Transverse colon (tissue), 4 donors: ENCODE data around the gene RTF2. TPM values are rescaled to one million over a fixed set of nuclear protein-coding genes. Genes with fewer than 3 reads are reported as not detected.

Experiments used
- DNase-seq: peaks from one replicate; pipeline ENCODE4 v3.0.0-alpha.2; 2019
- H3K27ac ChIP-seq, 4 donors: fragments of 200-600 bp; sonication (generic); 2 replicates each; pipeline ENCODE4 v1.5.1; 2016 to 2018; ENCODE audit warnings: inconsistent platforms in 4 of 4
- H3K27me3 ChIP-seq: fragments of 200-600 bp; sonication (generic); 2 replicates; pipeline ENCODE4 v1.5.1; 2017; ENCODE audit warnings: inconsistent platforms
- H3K36me3 ChIP-seq, 4 donors: fragments of 200-600 bp; sonication (generic); 2 replicates each; pipeline ENCODE4 v1.5.1; 2017 to 2019; ENCODE audit warnings: inconsistent platforms in 4 of 4
- H3K4me1 ChIP-seq, 4 donors: fragments of 200-600 bp; sonication (generic); 2 replicates each; pipeline ENCODE4 v1.5.1; 2017 to 2020; ENCODE audit warnings: inconsistent platforms in 4 of 4
- H3K4me3 ChIP-seq, 4 donors: fragments of 200-600 bp; sonication (generic); 1 replicate in 1 of 4; 2 replicates in 3 of 4; pipeline versions ENCODE4 v1.5.1 to v1.6.1; 2017 to 2019; ENCODE audit warnings: inconsistent platforms in 4 of 4
- H3K9me3 ChIP-seq, 2 donors: fragments of 200-600 bp; sonication (generic); 2 replicates each; pipeline ENCODE4 v1.5.1; 2017 to 2019; ENCODE audit warnings: inconsistent platforms in 2 of 2
- EP300 ChIP-seq: sonication (generic); formaldehyde crosslinking; IDR thresholded peaks from one replicate; pipeline ENCODE4 v1.6.1; 2017; ENCODE audit warnings: antibody characterized with exemption, low read depth
- POLR2A ChIP-seq: fragments of 450-650 bp; IDR thresholded peaks from one replicate; pipeline ENCODE4 v1.6.1; 2016; ENCODE audit warnings: antibody characterized with exemption, mild to moderate bottlenecking, moderate library complexity
- POLR2AphosphoS5 ChIP-seq, 3 donors: sonication (generic); formaldehyde crosslinking; IDR thresholded peaks; one replicate each; pipeline ENCODE4 v1.6.1; 2016; ENCODE audit warnings: antibody characterized with exemption in 3 of 3
- WGBS, 2 donors: methylation state at CpG; one replicate each; pipeline ENCODE4 v1.1.5; 2018; ENCODE audit warnings: low coverage in 1 of 2; 5-methylcytosine and 5-hydroxymethylcytosine counted together
- in situ Hi-C, 4 donors: fragments of 200-750 bp; cut with MboI; loops; one replicate each; pipeline versions ENCODE4 v1.15.0 to v1.15.1; 2017; ENCODE audit warnings: low sequenced_read_pairs in 3 of 4, low pct_ligation_motif_present in 1 of 4, low pct_unique_long_range_greater_than_20kb in 1 of 4
- intact Hi-C: fragments of 100-400 bp; cut with DNase I; formaldehyde crosslinking; loops from one replicate; pipeline ENCODE4 v1.15.1; 2023; ENCODE audit warnings: low total_unique reads
- total RNA-seq, 4 donors: library from RNA; depleted of rRNA; stranded (reverse); fragments of >200 nt; gene quantifications; one replicate each; pipeline ENCODE4 v1.1.0, GENCODE V29; 2016
- TF ChIP-seq, protein P1 (sequence below), 5 experiments: fragments of 200-600 bp in 3 of 5; fragments of 450-650 bp in 2 of 5; sonication (generic) in 3 of 5; IDR thresholded peaks; 1 replicate in 2 of 5; 2 replicates in 3 of 5; pipeline ENCODE4 v1.5.1; 2016 to 2017; ENCODE audit warnings: antibody characterized with exemption in 5 of 5, inconsistent platforms in 3 of 5, mild to moderate bottlenecking in 2 of 5, moderate library complexity in 1 of 5

Gene RTF2
- total RNA-seq, 4 donors from 2014 or later, result 49.5 to 130 (median 50.5) TPM

DNA sequence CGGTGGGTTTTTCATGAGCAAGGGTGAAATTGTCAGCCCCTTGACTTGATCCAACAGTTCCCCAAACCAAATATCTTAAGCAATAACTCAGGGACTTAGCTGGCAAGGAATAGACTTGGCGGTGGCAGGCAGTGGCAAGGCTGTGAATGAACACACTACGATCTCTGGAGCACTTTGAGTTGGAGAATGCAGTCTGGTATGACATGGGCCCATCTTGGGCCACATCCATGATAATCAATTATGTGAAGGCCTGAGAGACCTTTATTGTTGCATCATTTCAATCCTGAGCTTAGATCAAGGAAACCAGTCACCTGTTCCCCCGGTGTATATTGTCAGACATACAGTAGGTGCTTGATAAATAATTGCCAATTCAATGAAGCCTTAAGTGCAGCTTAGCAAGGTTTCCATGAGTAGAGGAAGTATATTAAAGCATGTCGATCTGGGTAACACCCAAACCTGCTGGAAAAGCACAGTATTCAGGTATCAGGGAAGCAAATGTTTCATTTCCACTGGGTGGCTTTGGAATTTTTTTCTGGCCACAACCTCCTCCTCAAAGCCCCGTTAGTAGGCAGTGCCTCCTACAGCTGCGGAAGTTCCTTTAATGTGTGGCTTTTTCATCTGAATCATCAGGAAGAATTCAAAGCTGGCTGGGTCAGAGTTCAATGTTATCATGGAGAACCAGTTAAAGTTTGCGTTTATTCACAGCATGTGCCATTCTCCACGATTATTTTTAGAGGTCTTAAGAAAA, 46.2 kb upstream of the RTF2 start:
- no peak for TF ChIP-seq POLR2A
- TF ChIP-seq, protein P1, sequence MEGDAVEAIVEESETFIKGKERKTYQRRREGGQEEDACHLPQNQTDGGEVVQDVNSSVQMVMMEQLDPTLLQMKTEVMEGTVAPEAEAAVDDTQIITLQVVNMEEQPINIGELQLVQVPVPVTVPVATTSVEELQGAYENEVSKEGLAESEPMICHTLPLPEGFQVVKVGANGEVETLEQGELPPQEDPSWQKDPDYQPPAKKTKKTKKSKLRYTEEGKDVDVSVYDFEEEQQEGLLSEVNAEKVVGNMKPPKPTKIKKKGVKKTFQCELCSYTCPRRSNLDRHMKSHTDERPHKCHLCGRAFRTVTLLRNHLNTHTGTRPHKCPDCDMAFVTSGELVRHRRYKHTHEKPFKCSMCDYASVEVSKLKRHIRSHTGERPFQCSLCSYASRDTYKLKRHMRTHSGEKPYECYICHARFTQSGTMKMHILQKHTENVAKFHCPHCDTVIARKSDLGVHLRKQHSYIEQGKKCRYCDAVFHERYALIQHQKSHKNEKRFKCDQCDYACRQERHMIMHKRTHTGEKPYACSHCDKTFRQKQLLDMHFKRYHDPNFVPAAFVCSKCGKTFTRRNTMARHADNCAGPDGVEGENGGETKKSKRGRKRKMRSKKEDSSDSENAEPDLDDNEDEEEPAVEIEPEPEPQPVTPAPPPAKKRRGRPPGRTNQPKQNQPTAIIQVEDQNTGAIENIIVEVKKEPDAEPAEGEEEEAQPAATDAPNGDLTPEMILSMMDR (IDR thresholded peaks at IDR 0.05), result no peak
- no peak for TF ChIP-seq POLR2AphosphoS5 (IDR thresholded peaks at IDR 0.05)
- no peak for TF ChIP-seq EP300
- peaks cover 0 to 6% (median 0%) of the 10 kb centered on the region in 4 donors for H3K4me1 ChIP-seq
- DNase-seq, result no peak
- H3K27ac ChIP-seq, result peak overlapping the region in 1 of 4 donors; percentile 37
- H3K4me3 ChIP-seq, result no peak overlapping the region
- intact Hi-C loops (no loop called here), in situ Hi-C loops (no loop called here)
- no peaks in the 10 kb centered on the region for H3K9me3 ChIP-seq
- WGBS, 2 donors, result 25 to 65% methylated on average over 3 to 9 of the region's 9 CpGs
- no peaks in the 10 kb centered on the region for H3K36me3 ChIP-seq
- no peaks in the 10 kb centered on the region for H3K27me3 ChIP-seq

DNA sequence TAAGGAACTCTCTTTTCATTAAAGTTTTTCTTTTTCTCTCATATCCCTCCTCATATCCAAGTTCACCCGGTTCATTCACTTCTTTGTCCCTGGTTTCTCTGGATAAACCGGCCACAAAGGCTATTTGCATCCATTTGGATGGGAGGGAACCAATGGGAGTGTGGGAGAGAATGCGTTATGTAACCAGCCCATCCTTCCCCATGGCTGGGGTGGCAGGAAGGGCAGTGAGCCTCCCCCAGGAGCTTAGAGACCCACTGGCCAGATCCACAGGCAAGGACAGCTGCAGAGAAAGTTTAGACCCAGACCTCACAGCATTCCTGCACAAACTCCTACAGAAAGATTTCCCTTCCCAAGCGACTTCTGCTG, 45.6 kb upstream of the RTF2 start:
- TF ChIP-seq POLR2AphosphoS5 (IDR thresholded peaks at IDR 0.05) (no peak), POLR2A (no peak), EP300 (no peak)
- TF ChIP-seq, protein P1 (IDR thresholded peaks at IDR 0.05), result no peak
- Histone ChIP-seq H3K36me3 (no peaks in the 10 kb centered on the region), H3K27me3 (no peaks in the 10 kb centered on the region), H3K9me3 (no peaks in the 10 kb centered on the region), H3K4me1 (peaks cover 0 to 6% (median 0%) of the 10 kb centered on the region in 4 donors), H3K4me3 (no peak overlapping the region), H3K27ac (no peak overlapping the region)
- no peak for DNase-seq
- 69 to 78% methylated on average over 4 of the region's 4 CpGs for WGBS, 2 donors
- intact Hi-C loops (no loop called here), in situ Hi-C loops (no loop called here)

DNA sequence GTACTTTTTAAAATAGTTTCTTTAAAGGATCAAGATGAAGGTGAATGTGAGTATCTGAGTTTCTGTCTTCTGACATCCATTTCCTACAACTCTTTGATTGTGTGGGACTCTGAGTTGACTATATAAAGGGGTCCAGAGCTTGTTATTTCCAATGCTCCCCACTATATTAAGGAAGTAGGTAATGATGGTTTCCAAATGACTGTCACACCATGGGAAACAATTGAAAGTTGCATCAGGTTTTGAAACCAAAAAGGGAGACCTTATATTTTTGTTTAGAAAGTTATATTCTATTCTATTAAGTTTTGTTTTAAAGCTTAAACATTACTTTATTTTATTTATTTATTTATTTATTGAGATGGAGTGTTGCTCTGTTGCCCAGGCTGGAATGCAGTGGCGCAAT, 45.2 kb upstream of the RTF2 start:
- H3K27me3 ChIP-seq, result no peaks in the 10 kb centered on the region
- no peak overlapping the region for H3K27ac ChIP-seq
- TF ChIP-seq POLR2A, result no peak
- TF ChIP-seq, protein P1 (IDR thresholded peaks at IDR 0.05), result no peak
- no peak for TF ChIP-seq EP300
- TF ChIP-seq POLR2AphosphoS5 (IDR thresholded peaks at IDR 0.05), result no peak
- 91 to 93% methylated on average over 1 of the region's 1 CpG for WGBS, 2 donors
- no peak overlapping the region for H3K4me3 ChIP-seq
- DNase-seq, result no peak
- no peaks in the 10 kb centered on the region for H3K36me3 ChIP-seq
- intact Hi-C loops, result no loop called here
- H3K4me1 ChIP-seq, result peaks cover 0 to 6% (median 0%) of the 10 kb centered on the region in 4 donors
- no peaks in the 10 kb centered on the region for H3K9me3 ChIP-seq
- in situ Hi-C loops, result no loop called here

DNA sequence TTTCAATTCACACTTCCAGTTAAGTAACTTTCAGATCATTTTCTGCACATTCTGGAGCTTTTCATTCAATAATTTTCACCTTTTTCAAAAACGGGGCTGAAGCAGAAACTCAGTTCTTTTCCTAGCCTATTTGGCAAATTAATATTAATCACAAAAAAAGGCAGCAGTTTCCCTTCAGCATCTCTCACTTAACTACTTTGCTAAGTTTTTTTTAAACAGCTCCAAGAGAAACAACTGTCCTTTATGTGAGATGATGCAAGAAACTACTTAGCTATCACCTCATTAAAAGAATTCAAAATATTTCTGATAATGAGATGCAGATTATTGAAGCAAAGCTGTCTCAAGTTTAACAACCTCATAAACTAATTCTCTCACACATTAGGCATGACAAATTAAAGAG, 44.5 kb upstream of the RTF2 start:
- no peaks in the 10 kb centered on the region for H3K36me3 ChIP-seq
- no peaks in the 10 kb centered on the region for H3K27me3 ChIP-seq
- intact Hi-C loops, result no loop called here
- TF ChIP-seq POLR2AphosphoS5 (IDR thresholded peaks at IDR 0.05), result no peak
- TF ChIP-seq POLR2A, result no peak
- TF ChIP-seq EP300, result no peak
- TF ChIP-seq, protein P1 (IDR thresholded peaks at IDR 0.05), result no peak
- peaks cover 0 to 6% (median 0%) of the 10 kb centered on the region in 4 donors for H3K4me1 ChIP-seq
- H3K9me3 ChIP-seq, result no peaks in the 10 kb centered on the region
- in situ Hi-C loops, result no loop called here
- H3K27ac ChIP-seq, result no peak overlapping the region
- DNase-seq, result no peak
- WGBS, 2 donors, result 64 to 66% methylated on average over 1 of the region's 1 CpG
- H3K4me3 ChIP-seq, result no peak overlapping the region
